ENCODE data around the gene PLD1. TPM values are rescaled to one million over a fixed set of nuclear protein-coding genes. Genes with fewer than 3 reads are reported as not detected.

Gene PLD1
- total RNA-seq, 1 donor from 2014 or later: 0.93 TPM

DNA sequence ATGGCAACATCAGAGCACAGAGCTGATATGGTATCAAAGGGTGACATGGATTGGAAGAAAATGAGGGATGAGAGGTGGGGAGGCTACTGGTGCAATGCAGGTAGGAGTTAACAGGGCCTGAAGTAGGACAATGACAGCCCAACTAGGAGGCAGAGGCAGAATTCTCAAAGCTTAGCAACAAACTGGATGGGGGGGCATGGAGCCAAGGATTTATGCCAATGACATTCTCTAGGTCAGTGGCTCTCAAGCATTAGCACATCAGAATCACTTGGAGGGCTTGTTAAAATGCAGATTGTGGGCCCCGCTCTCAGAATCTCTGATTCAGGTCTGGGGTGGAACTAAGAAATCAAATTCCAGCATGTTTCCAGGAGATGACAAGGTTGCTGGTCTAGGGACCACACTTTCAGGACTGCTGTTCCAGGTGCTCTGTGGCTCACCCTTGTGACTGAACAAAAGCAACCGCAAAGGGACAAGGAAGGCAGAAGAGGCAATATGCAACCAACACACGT is 252.0 kb downstream of the PLD1 start:
- TF ChIP-seq, protein P1, sequence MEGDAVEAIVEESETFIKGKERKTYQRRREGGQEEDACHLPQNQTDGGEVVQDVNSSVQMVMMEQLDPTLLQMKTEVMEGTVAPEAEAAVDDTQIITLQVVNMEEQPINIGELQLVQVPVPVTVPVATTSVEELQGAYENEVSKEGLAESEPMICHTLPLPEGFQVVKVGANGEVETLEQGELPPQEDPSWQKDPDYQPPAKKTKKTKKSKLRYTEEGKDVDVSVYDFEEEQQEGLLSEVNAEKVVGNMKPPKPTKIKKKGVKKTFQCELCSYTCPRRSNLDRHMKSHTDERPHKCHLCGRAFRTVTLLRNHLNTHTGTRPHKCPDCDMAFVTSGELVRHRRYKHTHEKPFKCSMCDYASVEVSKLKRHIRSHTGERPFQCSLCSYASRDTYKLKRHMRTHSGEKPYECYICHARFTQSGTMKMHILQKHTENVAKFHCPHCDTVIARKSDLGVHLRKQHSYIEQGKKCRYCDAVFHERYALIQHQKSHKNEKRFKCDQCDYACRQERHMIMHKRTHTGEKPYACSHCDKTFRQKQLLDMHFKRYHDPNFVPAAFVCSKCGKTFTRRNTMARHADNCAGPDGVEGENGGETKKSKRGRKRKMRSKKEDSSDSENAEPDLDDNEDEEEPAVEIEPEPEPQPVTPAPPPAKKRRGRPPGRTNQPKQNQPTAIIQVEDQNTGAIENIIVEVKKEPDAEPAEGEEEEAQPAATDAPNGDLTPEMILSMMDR (conservative IDR thresholded peaks at IDR 0.05): no peak
- no peaks in the 10 kb centered on the region for H3K27me3 Mint-ChIP-seq (ENCODE audit: low read depth)
- H3K36me3 Mint-ChIP-seq (ENCODE audit: low read depth): no peaks in the 10 kb centered on the region
- DNase-seq (ENCODE audit: low read depth, low spot score): no peak
- no peak overlapping the region for H3K4me3 Mint-ChIP-seq
- peaks cover 24% of the 10 kb centered on the region for H3K4me1 Mint-ChIP-seq
- H3K9me3 Mint-ChIP-seq: no peaks in the 10 kb centered on the region
- no peak overlapping the region for H3K27ac Mint-ChIP-seq (ENCODE audit: unreplicated experiment)

DNA sequence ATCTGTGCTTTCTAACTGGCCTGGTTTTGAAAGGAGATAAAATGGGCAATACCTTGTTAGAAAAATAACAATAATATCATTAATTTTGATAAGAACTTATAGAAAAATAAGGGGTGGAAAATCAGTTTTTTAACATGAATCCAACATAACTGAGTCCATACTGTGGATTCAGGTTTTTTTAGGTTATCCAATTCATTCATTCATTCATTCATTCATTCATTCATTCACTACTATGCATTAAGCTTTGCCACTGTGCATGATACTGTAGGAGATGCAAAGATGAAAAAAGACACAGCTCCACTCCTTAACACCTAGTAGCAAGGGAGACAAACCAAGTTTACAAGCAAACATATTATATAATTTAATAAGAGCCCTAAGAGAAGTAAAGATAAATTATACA is 253.1 kb downstream of the PLD1 start:
- DNase-seq (ENCODE audit: low read depth, low spot score): no peak
- TF ChIP-seq, protein P1 (conservative IDR thresholded peaks at IDR 0.05): no peak
- H3K27me3 Mint-ChIP-seq (ENCODE audit: low read depth): no peaks in the 10 kb centered on the region
- no peaks in the 10 kb centered on the region for H3K9me3 Mint-ChIP-seq
- no peak overlapping the region for H3K4me3 Mint-ChIP-seq
- no peaks in the 10 kb centered on the region for H3K36me3 Mint-ChIP-seq (ENCODE audit: low read depth)
- no peak overlapping the region for H3K27ac Mint-ChIP-seq (ENCODE audit: unreplicated experiment)
- H3K4me1 Mint-ChIP-seq: peaks cover 23% of the 10 kb centered on the region

DNA sequence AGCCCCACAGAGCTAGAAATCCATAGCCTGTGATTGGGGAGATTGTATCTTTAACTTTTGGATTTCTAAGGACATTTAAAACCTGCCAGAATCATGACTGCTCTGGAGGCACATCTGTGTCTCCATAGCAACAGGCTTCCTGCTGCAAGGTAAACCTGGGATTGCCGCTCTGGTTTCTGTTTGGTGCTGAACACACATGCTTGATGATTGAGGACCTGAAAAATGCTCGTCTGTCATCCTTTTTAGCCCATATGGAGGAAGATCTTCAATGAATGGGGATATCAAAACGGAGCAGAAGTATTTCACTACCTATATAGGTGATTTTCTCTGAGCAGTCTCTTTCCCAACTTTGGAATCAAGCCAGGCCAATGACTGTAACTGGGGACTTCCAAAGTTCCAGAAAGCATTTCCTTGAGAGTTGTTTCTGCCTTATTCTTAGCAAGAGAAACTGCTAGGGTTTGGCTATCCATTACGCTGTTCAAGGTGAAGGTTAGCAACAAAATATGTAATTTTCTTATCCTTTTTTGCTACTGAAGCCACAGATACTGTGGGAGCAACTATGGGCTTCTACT is 253.6 kb downstream of the PLD1 start:
- H3K27ac Mint-ChIP-seq (ENCODE audit: unreplicated experiment): no peak overlapping the region
- no peaks in the 10 kb centered on the region for H3K36me3 Mint-ChIP-seq (ENCODE audit: low read depth)
- H3K9me3 Mint-ChIP-seq: no peaks in the 10 kb centered on the region
- no peak for DNase-seq (ENCODE audit: low read depth, low spot score)
- no peaks in the 10 kb centered on the region for H3K27me3 Mint-ChIP-seq (ENCODE audit: low read depth)
- peaks cover 18% of the 10 kb centered on the region for H3K4me1 Mint-ChIP-seq
- H3K4me3 Mint-ChIP-seq: no peak overlapping the region
- TF ChIP-seq, protein P1 (conservative IDR thresholded peaks at IDR 0.05): no peak

DNA sequence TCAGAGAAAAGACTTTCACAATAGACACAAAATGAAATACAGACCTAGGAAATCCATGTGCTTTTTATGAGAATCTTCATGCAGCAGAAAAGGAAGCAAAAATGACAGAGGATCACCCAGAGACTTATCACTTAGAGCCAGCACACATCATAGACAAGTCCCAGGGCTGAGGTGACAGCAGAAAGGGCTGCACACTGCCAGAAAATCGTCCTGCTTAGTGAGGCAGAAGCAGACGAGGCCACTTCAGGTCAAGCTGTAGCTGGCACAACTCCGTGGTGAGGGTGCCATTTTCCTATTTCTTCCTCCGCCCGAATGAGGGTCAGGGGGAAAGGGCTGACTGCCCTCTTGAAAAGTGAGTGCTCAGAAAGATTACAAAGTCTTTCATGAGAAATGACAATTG is 254.1 kb downstream of the PLD1 start:
- Mint-ChIP-seq H3K4me3 (no peak overlapping the region), H3K4me1 (peaks cover 17% of the 10 kb centered on the region), H3K36me3 (ENCODE audit: low read depth) (no peaks in the 10 kb centered on the region), H3K27ac (ENCODE audit: unreplicated experiment) (no peak overlapping the region), H3K9me3 (no peaks in the 10 kb centered on the region), H3K27me3 (ENCODE audit: low read depth) (no peaks in the 10 kb centered on the region)
- no peak for DNase-seq (ENCODE audit: low read depth, low spot score)
- TF ChIP-seq, protein P1 (conservative IDR thresholded peaks at IDR 0.05): no peak

DNA sequence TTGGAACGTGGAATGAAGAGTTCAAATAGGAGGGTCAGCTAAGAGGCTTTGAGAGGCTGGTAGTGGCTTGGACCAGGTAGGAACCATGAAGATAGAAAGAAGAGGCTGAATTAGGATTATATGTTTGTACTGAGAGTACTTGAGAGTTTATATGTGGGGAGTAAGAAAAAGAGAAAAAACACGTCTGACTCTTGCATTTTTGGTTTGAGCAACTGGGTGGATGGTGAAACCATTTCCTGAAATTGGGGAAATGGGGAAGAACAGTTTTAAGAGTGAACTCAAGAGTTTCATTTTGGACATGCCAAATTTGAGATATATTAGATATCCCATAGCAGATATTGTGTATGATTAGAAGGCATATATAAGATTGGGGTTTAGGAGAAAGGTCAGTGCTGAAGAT is 257.2 kb downstream of the PLD1 start:
- Mint-ChIP-seq H3K9me3 (peaks cover 5% of the 10 kb centered on the region), H3K27me3 (ENCODE audit: low read depth) (no peaks in the 10 kb centered on the region), H3K36me3 (ENCODE audit: low read depth) (peaks cover 3% of the 10 kb centered on the region), H3K4me3 (no peak overlapping the region), H3K4me1 (peaks cover 30% of the 10 kb centered on the region), H3K27ac (ENCODE audit: unreplicated experiment) (no peak overlapping the region)
- TF ChIP-seq, protein P1 (conservative IDR thresholded peaks at IDR 0.05): no peak
- no peak for DNase-seq (ENCODE audit: low read depth, low spot score)

All from neural crest cell (in vitro differentiated cells).